GM10266 (cell line): ENCODE measurements around the gene SAMD4B.

Experiments used
- DNase-seq: peaks from one replicate; pipeline ENCODE4 v3.0.0; 2012; ENCODE audit errors: extremely low spot score
- CTCF ChIP-seq: IDR thresholded peaks from 2 replicates; pipeline ENCODE4 v1.5.1; 2012; ENCODE audit warnings: mild to moderate bottlenecking, low read depth; ENCODE audit not compliant: control insufficient read depth, insufficient read depth; ENCODE audit errors: missing control alignments

The SAMD4B gene

GRCh38 chr19:39422020-39422419, 79.8 kb downstream of the SAMD4B start:
- no peak for TF ChIP-seq CTCF
- DNase-seq = no peak

DNA sequence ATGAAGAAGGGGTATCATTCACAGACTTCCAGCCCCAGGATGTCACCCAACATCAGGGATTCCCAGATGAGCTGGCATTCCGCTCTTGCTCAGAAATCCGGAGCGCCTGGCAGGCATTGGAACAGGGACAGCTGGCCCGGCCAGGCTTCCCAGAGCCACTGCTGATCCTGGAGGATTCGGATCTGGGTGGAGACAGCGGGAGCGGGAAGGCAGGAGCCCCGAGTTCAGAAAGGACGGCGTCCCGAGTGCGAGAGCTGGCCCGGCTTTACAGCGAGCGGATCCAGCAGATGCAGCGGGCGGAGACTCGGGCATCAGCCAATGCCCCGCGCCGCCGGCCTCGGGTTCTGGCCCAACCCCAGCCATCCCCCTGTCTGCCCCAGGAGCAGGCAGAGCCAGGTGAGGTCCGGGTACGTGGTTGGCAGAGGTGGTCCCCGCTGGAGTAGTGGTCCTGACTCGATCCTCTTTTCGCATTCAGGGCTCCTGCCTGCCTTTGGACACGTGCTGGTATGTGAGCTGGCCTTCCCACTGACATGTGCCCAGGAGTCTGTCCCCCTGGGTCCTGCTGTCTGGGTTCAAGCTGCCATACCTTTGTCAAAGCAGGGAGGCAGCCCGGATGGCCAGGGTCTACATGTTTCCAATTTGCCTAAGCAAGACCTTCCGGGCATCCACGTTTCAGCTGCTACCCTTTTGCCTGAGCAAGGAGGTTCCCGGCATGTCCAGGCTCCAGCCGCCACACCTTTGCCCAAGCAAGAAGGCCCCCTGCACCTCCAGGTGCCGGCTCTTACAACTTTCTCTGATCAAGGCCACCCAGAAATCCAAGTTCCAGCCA, 81.3 kb downstream of the SAMD4B start:
- DNase-seq = no peak
- TF ChIP-seq CTCF = no peak

DNA sequence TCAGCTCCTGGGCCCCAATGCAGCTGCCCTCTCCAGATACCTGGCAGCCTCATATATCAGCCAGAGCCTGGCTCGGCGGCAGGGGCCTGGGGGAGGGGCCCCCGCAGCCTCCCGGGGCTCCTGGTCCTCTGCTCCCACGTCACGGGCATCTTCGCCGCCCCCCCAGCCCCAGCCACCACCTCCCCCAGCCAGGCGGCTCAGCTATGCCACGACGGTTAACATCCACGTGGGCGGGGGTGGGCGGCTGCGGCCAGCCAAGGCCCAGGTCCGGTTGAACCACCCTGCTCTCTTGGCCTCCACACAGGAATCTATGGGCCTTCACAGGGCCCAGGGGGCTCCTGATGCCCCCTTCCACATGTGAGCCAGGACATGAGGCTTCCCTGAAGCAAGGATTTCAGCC, 82.7 kb downstream of the SAMD4B start:
- TF ChIP-seq CTCF = no peak
- no peak for DNase-seq

DNA sequence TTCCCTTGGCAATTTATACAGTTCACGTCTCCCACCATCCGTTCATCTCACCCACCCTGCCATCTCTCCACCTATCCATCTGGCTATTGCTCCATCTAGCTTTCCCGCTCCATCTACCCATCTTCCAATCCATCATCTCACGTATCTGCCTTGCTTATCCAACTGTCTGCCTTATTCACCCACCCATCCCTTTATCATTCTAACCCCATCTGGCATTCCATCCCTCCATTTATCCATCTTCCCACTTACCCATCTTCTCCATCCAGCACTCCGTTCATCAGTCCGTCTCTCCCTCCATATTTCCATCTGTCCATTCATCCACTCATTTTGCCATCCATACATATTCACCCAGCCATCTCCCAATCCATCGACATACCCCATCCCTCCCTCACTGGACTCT, 83.5 kb downstream of the SAMD4B start:
- TF ChIP-seq CTCF = no peak
- DNase-seq = no peak

DNA sequence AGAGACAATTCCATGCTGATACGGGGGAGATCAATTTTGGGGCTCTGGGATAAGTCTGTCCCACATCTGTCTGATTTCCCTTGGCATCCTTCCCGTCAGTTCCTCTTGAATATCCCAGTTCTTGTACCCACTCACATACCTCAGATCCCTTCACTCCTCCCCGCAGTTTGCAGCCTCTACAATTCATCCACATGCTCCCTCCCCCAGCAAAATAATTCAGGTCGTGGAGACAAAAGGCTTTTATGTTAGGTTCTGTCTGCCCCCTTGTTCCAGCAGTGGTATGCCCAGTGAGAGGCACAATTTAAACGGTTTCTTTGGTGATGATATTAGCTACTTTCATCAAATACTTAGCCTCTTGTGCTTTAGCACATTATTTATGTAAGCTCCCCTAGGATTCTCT, 83.9 kb downstream of the SAMD4B start:
- no peak for DNase-seq
- TF ChIP-seq CTCF = no peak

GRCh38 chr19:39427707-39428106, 85.5 kb downstream of the SAMD4B start:
- TF ChIP-seq CTCF = no peak

GRCh38 chr19:39428283-39429112, 86.3 kb downstream of the SAMD4B start:
- DNase-seq = no peak
- TF ChIP-seq CTCF = no peak

More at GRCh38 chr19:39427707-39428106, 85.5 kb downstream of the SAMD4B start:
- DNase-seq = no peak
